B cell (primary cell): Measurements from ENCODE around the gene CCDC18.

Source experiments
- CTCF ChIP-seq: fragments of 200-600 bp; IDR thresholded peaks from one replicate; pipeline ENCODE4 v1.8.0; 2022; ENCODE audit warnings: antibody characterized with exemption, mild to moderate bottlenecking
- EZH2 ChIP-seq: IDR thresholded peaks from 2 replicates; pipeline ENCODE4 v1.6.1; 2012; ENCODE audit warnings: borderline replicate concordance, low read depth, mild to moderate bottlenecking, moderate library complexity, low read length; ENCODE audit not compliant: insufficient read depth, poor library complexity, severe bottlenecking

DNA sequence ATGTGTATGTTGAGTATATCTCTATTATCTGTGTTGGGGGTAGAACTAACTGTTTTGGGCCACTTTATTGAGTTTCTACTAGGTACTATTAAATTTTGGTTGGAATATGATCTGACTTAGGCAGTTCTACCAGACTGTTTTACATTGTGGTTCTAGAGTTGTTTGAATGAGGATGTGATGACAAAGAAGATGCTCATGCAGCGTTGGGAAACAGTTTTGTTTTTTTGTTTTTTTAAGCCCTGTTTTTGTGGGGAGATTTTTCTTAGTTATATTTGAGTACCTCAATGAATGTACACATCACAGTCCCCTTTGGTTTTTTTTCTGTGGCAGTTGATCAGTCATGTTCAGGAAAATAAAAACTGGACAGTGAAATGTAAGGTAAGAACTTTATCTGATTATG is 40.4 kb upstream of the CCDC18 start:
- TF ChIP-seq CTCF (no peak), EZH2 (no peak)
